Left colon (tissue), 2 donors: Measurements from ENCODE around the gene PAFAH1B2. TPM values are rescaled to one million over a fixed set of nuclear protein-coding genes. Genes with fewer than 3 reads are reported as not detected.
A peak's percentile ranks its signal among the peaks of the same experiment; 100 is the strongest.
"Not testable (repeated sequence)": the region's sequence is repeated elsewhere in the genome, so short reads cannot be mapped to it uniquely, and the experiment has no call there.

ENCODE experiments used
- ATAC-seq: fragments of 200-7000 bp; cut with Tn5 transposase; one replicate; pipeline ENCODE4 v1.9.1; 2020; ENCODE audit warnings: mild to moderate bottlenecking, moderate library complexity
- DNase-seq, 2 donors: peaks; one replicate each; pipeline ENCODE4 v3.0.0-alpha.2; 2020
- intact Hi-C, 2 donors: fragments of 100-400 bp; cut with DNase I in 1 of 2; cut with micrococcal nuclease in 1 of 2; formaldehyde crosslinking; loops; one replicate each; pipeline versions ENCODE4 v1.11.2 to v1.14.0; 2022; cut with DNase I, micrococcal nuclease
- total RNA-seq, 2 donors: library from RNA; stranded (reverse); fragmentation: NEBNext Ultra II Directional; extraction: Animal tissue kit (Norgen Biotek cat#: 25700); gene quantifications; one replicate each; pipeline ENCODE4 v1.2.1, GENCODE V29; 2021
- donor health status: DM: no; HTN: no; CAD: no.
- donor health status: DM: yes; HTN: yes; CAD: no.

PAFAH1B2 gene
- total RNA-seq, 2 donors from 2014 or later, result 74.0 to 75.5 TPM

GRCh38 chr11:117197006-117197405 lies 52.9 kb downstream of the PAFAH1B2 start:
- DNase-seq (no peak), ATAC-seq (no peak)
- intact Hi-C loops, result no loop called here

GRCh38 chr11:117197516-117198456 lies 53.7 kb downstream of the PAFAH1B2 start:
- DNase-seq (peak; percentile 70 to 81), ATAC-seq (peak; percentile 57)
- intact Hi-C loops, result no loop called here

- DNase-seq (no peak), ATAC-seq (no peak)
- intact Hi-C loops, result no loop called here
Measured at GRCh38 chr11:117198613-117199012, 54.5 kb downstream of the PAFAH1B2 start.

GRCh38 chr11:117199053-117199915 lies 55.2 kb downstream of the PAFAH1B2 start, which contains the start of gene TAGLN:
TAGLN (plus strand) TSS chr11:117199370; CDS start chr11:117203014, 3,644 bp downstream.
- intact Hi-C loops, result no loop called here
- ATAC-seq, result peak; percentile 7
- DNase-seq, result peak; percentile 53 to 83

GRCh38 chr11:117199916-117200812 lies 56.1 kb downstream of the PAFAH1B2 start:
- intact Hi-C loops, result no loop called here
- ATAC-seq (no peak), DNase-seq (peak in 1 of 2 donors; percentile 35)

- DNase-seq (no peak), ATAC-seq (no peak)
- intact Hi-C loops, result no loop called here
Measured at GRCh38 chr11:117200813-117201657, 56.9 kb downstream of the PAFAH1B2 start.

- intact Hi-C loops, result no loop called here
- DNase-seq (no peak), ATAC-seq (no peak)
Measured at GRCh38 chr11:117201658-117202305, 57.7 kb downstream of the PAFAH1B2 start.

GRCh38 chr11:117202386-117203068 lies 58.4 kb downstream of the PAFAH1B2 start:
- no peak for DNase-seq
- intact Hi-C loops, result no loop called here
- ATAC-seq, result no peak

- DNase-seq, result no peak
- intact Hi-C loops, result no loop called here
- no peak for ATAC-seq
Measured at GRCh38 chr11:117203069-117203407, 59.0 kb downstream of the PAFAH1B2 start.

- peak in 1 of 2 donors; percentile 30 for DNase-seq
- no peak for ATAC-seq
- intact Hi-C loops, result loop anchor here in 1 of 2 donors (5.0 kb wide), 1 partner anchor 72 kb away; no protein-coding TSS in a partner anchor
Measured at GRCh38 chr11:117204283-117205080, 60.4 kb downstream of the PAFAH1B2 start.

GRCh38 chr11:117205211-117205818 lies 61.2 kb downstream of the PAFAH1B2 start:
- no peak for ATAC-seq
- no peak for DNase-seq
- intact Hi-C loops, result loop anchor here in 1 of 2 donors (5.0 kb wide), 1 partner anchor 73 kb away; no protein-coding TSS in a partner anchor

GRCh38 chr11:117206111-117206510 lies 62.0 kb downstream of the PAFAH1B2 start:
- not testable (repeated sequence) for ATAC-seq, DNase-seq
- intact Hi-C loops, result loop anchor here in 1 of 2 donors (5.0 kb wide), 1 partner anchor 74 kb away; no protein-coding TSS in a partner anchor

- intact Hi-C loops, result loop anchor here in 1 of 2 donors (5.0 kb wide), 1 partner anchor 75 kb away; no protein-coding TSS in a partner anchor
- DNase-seq, result not testable (repeated sequence)
- ATAC-seq, result peak; percentile 15
Measured at GRCh38 chr11:117206859-117207258, 62.8 kb downstream of the PAFAH1B2 start.

- intact Hi-C loops, result loop anchor here in 1 of 2 donors (5.0 kb wide), 1 partner anchor 75 kb away; no protein-coding TSS in a partner anchor
- DNase-seq, ATAC-seq: not testable (repeated sequence)
Measured at GRCh38 chr11:117207481-117207880, 63.4 kb downstream of the PAFAH1B2 start.

GRCh38 chr11:117208710-117209109 lies 64.6 kb downstream of the PAFAH1B2 start:
- not testable (repeated sequence) for ATAC-seq
- intact Hi-C loops, result loop anchor here in 1 of 2 donors (5.0 kb wide), 1 partner anchor 76 kb away; no protein-coding TSS in a partner anchor

More at GRCh38 chr11:117208710-117209109, 64.6 kb downstream of the PAFAH1B2 start:
- DNase-seq, result not testable (repeated sequence)
